Measurements from ENCODE around the gene STK32B.
"Not testable (repeated sequence)": the region's sequence is repeated elsewhere in the genome, so short reads cannot be mapped to it uniquely, and the experiment has no call there.

STK32B gene

DNA sequence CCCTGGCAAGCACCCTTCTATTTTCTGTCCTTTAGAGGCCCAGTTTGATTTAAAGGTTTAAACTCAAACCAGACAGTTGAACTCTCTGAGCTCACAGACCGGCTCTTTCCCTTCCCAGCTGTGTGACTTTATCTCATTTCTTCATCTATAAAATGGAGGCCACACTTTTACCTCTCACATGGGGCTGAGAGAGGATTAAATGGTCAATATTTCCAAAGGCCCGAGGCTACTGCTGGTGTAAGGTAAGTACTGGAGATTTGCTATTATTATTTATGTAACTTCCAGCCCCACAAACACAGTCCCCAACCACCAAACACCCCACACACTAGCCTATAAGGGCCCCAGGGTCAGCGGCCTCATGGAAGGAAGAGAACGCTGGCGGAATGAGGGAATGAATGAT is 18.5 kb upstream of the STK32B start:
- no peak for DNase-seq

GRCh38 chr4:5033281-5033841 is 17.9 kb upstream of the STK32B start:
- DNase-seq, result no peak

DNA sequence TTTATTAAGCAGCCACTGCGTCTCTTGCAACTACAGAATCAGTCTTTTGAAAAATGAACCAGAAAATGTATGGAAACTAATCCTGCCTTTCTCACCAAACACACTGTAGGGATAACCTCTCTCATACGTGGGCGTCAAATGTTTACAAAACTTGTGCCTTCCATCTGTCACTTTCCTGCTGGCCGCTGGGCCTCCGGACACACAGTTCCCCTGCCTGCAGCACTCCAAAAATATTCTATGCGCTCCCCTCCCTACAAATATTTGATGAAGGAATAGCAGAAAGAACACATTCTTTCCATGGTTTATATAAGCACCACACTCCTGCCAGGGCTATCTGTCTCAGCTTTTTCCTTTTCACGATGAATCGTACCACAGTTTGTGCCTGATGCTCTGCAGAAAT is 17.1 kb upstream of the STK32B start:
- no peak for DNase-seq

GRCh38 chr4:5036239-5036638 is 15.0 kb upstream of the STK32B start:
- DNase-seq, result no peak

- DNase-seq, result no peak
Observed at GRCh38 chr4:5037553-5038551, 13.4 kb upstream of the STK32B start.

DNA sequence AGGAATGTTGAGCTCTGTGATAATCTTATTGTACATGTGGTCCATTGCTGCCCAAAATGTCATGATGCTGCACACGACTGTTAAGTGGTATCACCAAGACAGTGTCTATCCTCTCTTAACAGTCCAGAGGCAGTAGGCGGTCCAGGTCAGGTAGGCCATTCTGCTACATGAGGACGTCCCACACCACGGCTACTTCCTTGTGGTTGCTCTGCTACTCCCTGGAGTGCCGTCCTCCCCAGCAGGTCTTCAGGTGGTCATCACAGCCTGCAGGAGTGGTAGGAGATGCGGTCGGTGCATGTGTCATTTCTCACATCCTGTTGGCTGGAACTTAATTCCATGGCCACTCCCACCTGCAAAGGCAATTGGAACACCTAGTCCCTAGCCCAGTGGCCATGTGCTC is 11.5 kb upstream of the STK32B start:
- DNase-seq, result no peak

- no peak for DNase-seq
Observed at GRCh38 chr4:5040856-5041620, 10.2 kb upstream of the STK32B start.

DNA sequence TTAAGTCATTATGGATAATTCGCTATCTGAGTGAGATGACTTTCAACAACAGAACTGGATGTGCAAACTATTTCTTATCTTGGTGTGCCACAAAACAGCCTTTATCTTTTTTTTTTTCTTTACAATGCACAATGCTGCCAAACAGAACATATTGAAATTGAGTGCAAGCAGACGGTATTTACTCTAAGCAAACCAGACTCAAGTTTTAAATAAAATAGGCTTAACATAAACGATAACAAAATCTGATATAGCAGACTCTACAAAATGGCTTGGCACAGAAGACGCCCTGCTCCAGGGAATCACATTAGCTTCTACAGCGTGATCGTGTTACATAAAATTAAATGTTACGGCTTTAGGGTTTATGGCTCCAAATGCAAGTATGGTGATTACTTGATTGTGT is 9.6 kb upstream of the STK32B start:
- no peak for DNase-seq

GRCh38 chr4:5043579-5043978 is 7.7 kb upstream of the STK32B start:
- no peak for DNase-seq

- DNase-seq, result no peak
Observed at GRCh38 chr4:5044341-5044740, 6.9 kb upstream of the STK32B start.

DNA sequence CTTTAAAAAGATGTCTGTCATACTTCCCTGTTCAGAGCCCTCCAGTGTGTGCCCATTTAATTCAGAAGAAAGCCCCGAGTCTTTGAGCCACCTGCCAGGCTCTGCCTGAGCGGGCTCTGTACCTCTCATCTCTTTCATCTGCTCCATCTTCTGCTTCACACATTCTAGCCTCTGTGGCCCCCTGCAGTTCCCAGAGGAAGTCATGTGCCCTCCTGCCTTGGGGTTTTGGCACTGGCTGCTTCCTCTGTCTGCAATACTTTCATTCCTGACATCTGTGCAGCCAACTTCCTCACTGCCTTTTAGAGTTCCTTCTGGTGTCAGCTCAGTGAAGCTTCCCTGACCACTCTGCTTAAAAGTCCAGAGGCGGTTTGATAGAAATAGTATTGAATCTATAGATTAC is 6.2 kb upstream of the STK32B start:
- DNase-seq, result no peak

DNA sequence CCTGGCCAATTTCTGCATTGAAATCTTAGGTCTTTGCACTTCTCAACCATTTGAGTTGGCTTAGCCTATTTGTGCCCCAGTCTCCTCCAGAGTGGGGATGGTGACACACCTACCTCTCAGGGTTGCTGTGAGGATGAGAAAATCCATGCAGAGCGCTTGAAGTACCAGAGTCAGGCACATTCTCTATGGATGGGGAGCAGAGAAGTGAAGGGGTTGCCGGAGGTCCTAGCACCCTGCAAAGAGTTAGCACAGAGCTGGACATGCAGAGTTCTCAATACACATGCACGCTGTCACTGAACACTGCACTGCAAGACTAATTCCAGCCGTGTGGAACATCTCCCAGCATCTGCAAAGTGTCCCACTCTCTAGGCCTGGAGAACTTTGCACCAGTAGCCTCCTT is 2.6 kb upstream of the STK32B start:
- DNase-seq, result no peak

- DNase-seq, result no peak
Observed at GRCh38 chr4:5050520-5051277, 581 bp upstream of the STK32B start.

DNA sequence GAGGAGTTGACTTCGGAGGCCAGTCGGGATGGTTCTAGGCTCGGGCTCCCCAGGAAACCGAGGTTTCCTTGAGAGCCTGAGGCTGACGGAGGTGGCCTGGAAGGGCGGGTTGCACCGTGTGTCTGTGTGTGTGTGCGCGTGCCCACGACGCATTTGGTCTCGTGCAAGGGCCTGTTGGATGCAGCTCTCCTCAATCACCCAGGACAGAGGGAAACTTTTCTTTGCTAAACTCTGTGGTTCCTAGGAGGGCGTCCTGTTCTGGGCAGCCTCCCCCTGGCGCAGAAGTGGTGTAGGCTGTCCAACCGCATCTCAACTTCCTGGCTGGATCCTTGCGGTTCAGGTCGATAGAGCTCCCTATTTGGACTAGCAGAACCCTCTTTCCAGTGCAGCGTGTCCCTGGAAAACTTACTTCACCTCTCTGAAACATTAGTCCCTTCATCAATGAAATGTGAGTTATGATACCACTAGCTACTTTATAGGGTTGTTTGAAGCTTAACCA is 973 bp downstream of the STK32B start:
- no peak for DNase-seq

DNA sequence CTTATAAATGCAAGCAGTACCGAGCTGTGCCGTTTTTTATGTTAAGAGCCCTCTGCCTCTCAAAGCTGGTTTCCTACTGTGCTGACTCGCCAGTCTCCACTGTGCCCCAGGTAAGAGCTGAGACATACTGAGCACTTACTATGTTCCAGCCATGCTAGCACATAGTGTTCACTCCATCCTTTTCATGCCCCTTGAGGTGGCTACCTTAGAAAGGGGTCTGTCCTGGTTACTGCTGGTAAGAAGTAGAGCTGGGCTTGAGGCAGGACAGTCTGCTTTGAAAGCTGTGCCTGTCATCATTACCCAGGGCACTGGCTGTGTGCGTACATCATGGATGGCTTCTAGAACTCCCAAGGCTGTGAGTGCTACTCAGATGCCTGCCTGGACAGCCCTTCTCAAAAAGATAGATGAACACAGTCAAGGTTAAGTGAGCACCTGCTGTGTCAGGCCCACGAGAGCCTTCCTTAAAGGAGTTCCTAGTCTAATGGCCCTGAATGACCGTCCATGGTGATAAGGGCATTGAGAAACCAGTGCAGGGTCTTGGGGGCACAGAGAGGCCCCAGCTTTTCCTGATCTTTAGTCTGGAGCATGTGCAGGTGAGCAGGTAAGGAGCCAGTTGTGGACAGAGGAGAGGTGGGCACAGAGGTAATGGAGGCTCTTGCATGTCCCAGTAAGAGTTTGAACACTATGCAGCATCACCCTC is 1.6 kb downstream of the STK32B start:
- DNase-seq, result no peak

GRCh38 chr4:5054532-5054931 is 3.3 kb downstream of the STK32B start:
- no peak for DNase-seq

GRCh38 chr4:5055411-5055810 is 4.1 kb downstream of the STK32B start:
- no peak for DNase-seq

DNA sequence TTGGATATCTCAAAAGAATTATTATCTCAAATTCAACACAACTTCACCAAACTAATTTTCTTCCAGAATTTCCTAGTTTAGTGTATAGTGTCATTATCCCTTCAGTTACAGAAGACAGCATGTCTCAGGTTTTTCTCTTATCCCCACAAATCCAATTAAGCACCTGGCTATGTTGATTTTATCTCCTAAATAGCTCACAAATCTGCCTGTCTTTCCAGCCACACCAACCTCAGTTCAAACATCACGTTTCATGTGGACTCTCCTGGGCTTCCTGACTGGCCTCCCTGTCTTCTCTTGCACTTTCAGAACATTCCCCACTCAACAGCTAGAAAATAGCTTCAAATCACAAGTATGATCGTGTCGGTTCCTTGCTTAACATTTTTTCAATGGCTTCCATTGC is 14.8 kb downstream of the STK32B start:
- no peak for DNase-seq

GRCh38 chr4:5066968-5067367 is 15.7 kb downstream of the STK32B start:
- not testable (repeated sequence) for DNase-seq

DNA sequence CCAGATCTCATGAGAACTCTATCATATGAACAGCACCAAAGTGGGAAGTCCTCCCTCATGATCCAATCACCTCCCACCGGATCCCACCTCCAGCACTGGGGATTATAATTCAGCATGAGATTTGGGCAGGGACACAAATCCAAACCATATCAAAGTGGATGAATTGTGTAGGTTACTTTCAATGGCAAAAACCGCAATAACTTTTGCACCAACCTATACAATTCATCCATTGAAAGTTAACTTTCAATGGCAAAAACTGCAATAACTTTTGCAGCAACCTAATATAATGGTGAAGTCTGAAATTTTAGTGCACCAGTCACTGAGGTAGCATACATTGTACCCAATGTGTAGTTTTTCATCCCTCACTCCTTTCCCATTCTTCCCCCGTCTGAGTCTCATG is 16.6 kb downstream of the STK32B start:
- no peak for DNase-seq

DNA sequence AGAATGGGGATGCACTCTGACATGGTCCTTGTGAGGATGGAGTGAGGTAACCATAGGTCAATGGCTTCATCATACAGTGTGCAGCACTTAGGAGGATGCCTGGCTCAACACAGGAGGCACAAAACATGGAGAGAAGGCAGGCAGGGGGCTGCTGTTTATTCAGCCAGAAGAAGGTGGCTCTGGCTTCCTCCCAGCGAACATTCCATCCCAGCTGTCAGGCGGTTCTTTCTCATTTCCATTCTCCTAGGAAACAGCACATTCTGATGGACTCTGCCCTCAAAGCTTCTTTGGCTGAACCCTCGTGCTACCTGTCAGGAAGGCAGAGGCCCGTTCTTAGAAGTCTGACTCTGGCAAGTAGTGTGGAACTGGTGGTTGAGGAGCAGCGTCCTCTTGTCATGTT is 18.6 kb downstream of the STK32B start:
- no peak for DNase-seq

DNA sequence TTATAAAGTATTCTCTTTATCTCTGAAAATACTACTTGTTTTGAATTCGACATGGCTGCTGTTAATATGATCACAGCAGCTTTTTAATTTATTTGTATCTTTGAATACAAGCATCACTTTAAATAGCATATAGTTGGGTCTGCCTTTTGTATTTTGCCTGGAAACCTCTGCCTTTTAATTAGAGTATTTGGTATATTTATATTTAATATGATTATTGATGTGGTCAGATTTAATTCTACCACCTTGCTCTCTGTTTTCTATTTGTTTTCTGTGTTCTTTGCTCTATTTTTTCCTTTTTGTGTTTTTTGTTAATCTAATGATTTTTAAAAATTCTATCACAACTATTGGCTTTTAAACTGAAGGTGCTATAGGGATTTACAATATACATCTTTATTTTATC is 21.7 kb downstream of the STK32B start:
- no peak for DNase-seq

Measured in activated CD4-positive, CD25-positive, alpha-beta regulatory T cell treated with anti-CD3 and anti-CD28 coated beads, Interleukin-2, amount 50 U/mL, for 72 hours (primary cell).